Type B pancreatic cell (in vitro differentiated cells): ENCODE measurements around the gene MRPL24. TPM values are rescaled to one million over a fixed set of nuclear protein-coding genes. Genes with fewer than 3 reads are reported as not detected.

ENCODE experiments used
- DNase-seq: peaks from one replicate; pipeline ENCODE4 v3.0.0; 2021; ENCODE audit warnings: mixed read lengths; ENCODE audit not compliant: unreplicated experiment; ENCODE audit errors: extremely low spot score
- H3K27ac Mint-ChIP-seq: 2 replicates; pipeline ENCODE4 v1.8.0; 2021; ENCODE audit warnings: mild to moderate bottlenecking, mixed read lengths
- H3K27me3 Mint-ChIP-seq: 2 replicates; pipeline ENCODE4 v1.8.0; 2021; ENCODE audit warnings: mixed read lengths
- H3K36me3 Mint-ChIP-seq: 2 replicates; pipeline ENCODE4 v1.8.0; 2021; ENCODE audit warnings: mixed read lengths
- H3K4me1 Mint-ChIP-seq: one replicate; pipeline ENCODE4 v1.8.0; 2021; ENCODE audit warnings: mixed read lengths; ENCODE audit not compliant: unreplicated experiment
- H3K4me3 Mint-ChIP-seq: 2 replicates; pipeline ENCODE4 v1.8.0; 2021; ENCODE audit warnings: mild to moderate bottlenecking, mixed read lengths
- H3K9me3 Mint-ChIP-seq: 2 replicates; pipeline ENCODE4 v1.8.0; 2021; ENCODE audit warnings: mixed read lengths
- CTCF ChIP-seq: fragments of 200-600 bp; sonication (generic); conservative IDR thresholded peaks from 2 replicates; pipeline ENCODE4 v1.5.0; 2021; ENCODE audit warnings: antibody characterized with exemption, mild to moderate bottlenecking
- total RNA-seq: library from RNA; stranded (reverse); gene quantifications from 2 replicates; pipeline ENCODE4 v1.2.1, GENCODE V29; 2021; ENCODE audit warnings: low replicate concordance

MRPL24 gene
- total RNA-seq, 1 donor from 2014 or later: 58.6 TPM

- peaks cover 7% of the 10 kb centered on the region for H3K27me3 Mint-ChIP-seq
- peaks cover 12% of the 10 kb centered on the region for H3K36me3 Mint-ChIP-seq
- H3K4me3 Mint-ChIP-seq: peak overlapping the region; percentile 93
- DNase-seq: no peak
- H3K27ac Mint-ChIP-seq: peak overlapping the region; percentile 80
- no peak for TF ChIP-seq CTCF
- peaks cover 48% of the 10 kb centered on the region for H3K4me1 Mint-ChIP-seq
- H3K9me3 Mint-ChIP-seq: no peaks in the 10 kb centered on the region
Measured at GRCh38 chr1:156704166-156704711, 36.6 kb downstream of the MRPL24 start.

GRCh38 chr1:156703741-156704140 lies 37.1 kb downstream of the MRPL24 start:
- Mint-ChIP-seq H3K4me1 (peaks cover 48% of the 10 kb centered on the region), H3K4me3 (peak overlapping the region; percentile 93), H3K27ac (peak overlapping the region; percentile 80), H3K36me3 (peaks cover 17% of the 10 kb centered on the region), H3K9me3 (no peaks in the 10 kb centered on the region), H3K27me3 (peaks cover 7% of the 10 kb centered on the region)
- no peak for DNase-seq
- TF ChIP-seq CTCF: no peak

GRCh38 chr1:156703336-156703735 lies 37.6 kb downstream of the MRPL24 start:
- Mint-ChIP-seq H3K36me3 (peaks cover 19% of the 10 kb centered on the region), H3K4me3 (peak overlapping the region; percentile 93), H3K27me3 (peaks cover 7% of the 10 kb centered on the region), H3K9me3 (no peaks in the 10 kb centered on the region), H3K4me1 (peaks cover 45% of the 10 kb centered on the region), H3K27ac (peak overlapping the region; percentile 80)
- no peak for TF ChIP-seq CTCF
- DNase-seq: no peak

GRCh38 chr1:156700736-156701531 lies 40.0 kb downstream of the MRPL24 start:
- Mint-ChIP-seq H3K4me1 (peaks cover 53% of the 10 kb centered on the region), H3K4me3 (peak overlapping the region; percentile 72), H3K27me3 (peaks cover 7% of the 10 kb centered on the region), H3K27ac (no peak overlapping the region), H3K9me3 (no peaks in the 10 kb centered on the region), H3K36me3 (peaks cover 27% of the 10 kb centered on the region)
- no peak for TF ChIP-seq CTCF
- no peak for DNase-seq

- Mint-ChIP-seq H3K9me3 (no peaks in the 10 kb centered on the region), H3K4me1 (peaks cover 55% of the 10 kb centered on the region), H3K27me3 (peaks cover under 1% of the 10 kb centered on the region), H3K36me3 (peaks cover 27% of the 10 kb centered on the region), H3K27ac (no peak overlapping the region), H3K4me3 (peak overlapping the region; percentile 54)
- no peak for TF ChIP-seq CTCF
- no peak for DNase-seq
Measured at GRCh38 chr1:156698995-156699394, 41.9 kb downstream of the MRPL24 start.
